ENCODE results near the gene TBCD.

DNA sequence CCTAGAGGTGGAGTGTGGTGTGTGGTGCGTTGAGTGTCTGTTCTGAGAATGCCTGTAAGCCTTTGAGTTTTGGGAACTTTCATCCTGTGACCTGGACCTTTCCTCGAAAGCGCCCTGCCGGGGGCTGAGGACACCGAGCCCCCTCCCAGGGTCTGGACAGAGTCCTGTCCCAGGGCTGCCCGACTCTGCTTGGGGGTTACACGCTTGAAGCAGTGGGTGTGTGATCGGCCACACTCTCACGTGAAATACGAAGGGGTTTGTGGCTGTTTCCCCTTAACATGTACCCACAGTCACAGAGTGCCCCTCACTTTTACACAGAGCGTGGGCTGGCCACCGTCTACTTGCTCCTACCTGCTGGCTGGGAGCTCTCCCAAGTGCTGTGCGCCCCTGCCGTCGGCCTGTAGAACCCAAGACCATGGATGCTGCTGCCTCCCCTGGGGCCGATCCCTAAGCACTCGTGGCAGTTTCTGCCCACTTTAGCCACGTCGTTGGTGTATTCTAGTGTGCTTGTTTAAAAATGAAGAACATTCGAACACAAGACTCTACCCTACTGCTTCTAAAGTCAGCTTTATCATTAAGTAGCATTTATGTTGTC, 81.1 kb downstream of the TBCD start:
- TF ChIP-seq, protein P1, sequence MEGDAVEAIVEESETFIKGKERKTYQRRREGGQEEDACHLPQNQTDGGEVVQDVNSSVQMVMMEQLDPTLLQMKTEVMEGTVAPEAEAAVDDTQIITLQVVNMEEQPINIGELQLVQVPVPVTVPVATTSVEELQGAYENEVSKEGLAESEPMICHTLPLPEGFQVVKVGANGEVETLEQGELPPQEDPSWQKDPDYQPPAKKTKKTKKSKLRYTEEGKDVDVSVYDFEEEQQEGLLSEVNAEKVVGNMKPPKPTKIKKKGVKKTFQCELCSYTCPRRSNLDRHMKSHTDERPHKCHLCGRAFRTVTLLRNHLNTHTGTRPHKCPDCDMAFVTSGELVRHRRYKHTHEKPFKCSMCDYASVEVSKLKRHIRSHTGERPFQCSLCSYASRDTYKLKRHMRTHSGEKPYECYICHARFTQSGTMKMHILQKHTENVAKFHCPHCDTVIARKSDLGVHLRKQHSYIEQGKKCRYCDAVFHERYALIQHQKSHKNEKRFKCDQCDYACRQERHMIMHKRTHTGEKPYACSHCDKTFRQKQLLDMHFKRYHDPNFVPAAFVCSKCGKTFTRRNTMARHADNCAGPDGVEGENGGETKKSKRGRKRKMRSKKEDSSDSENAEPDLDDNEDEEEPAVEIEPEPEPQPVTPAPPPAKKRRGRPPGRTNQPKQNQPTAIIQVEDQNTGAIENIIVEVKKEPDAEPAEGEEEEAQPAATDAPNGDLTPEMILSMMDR (conservative IDR thresholded peaks at IDR 0.05; ENCODE audit: low read length): no peak
- no peak for TF ChIP-seq EZH2phosphoT487 (IDR thresholded peaks at IDR 0.05; ENCODE audit: borderline replicate concordance, low read depth, low read length)

All from OCI-LY7 (cell line).